Stimulated activated CD8-positive, alpha-beta memory T cell treated with anti-CD3 and anti-CD28 coated beads, Interleukin-12 subunit alpha, Interleukin-12 subunit beta, amount 100 ng/mL, for 24 hours (primary cell): Measurements from ENCODE around the gene XXYLT1.
"Not testable (repeated sequence)": the region's sequence is repeated elsewhere in the genome, so short reads cannot be mapped to it uniquely, and the experiment has no call there.

Source experiments
- DNase-seq: peaks from one replicate; pipeline ENCODE4 v3.0.0-alpha.2; 2020; ENCODE audit errors: extremely low read depth

The XXYLT1 gene

GRCh38 chr3:195113048-195113447 is 157.9 kb downstream of the XXYLT1 start:
- DNase-seq, result no peak

DNA sequence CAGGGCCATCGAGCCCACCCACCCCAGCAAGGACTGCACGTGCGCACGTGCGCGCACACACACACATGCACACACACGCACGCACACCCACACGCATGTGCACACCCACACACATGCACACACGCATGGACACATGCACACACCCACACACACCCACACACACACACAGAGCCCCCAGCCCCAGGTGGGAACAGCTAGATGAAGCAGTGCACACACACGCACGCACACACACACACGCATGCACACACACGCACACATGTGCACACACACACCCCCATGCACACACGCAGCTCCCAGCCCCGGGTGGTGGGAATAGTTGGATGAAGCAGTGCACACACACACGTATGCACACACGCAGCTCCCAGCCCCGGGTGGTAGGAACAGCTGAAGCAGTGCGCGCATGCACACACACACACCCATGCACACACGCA is 158.6 kb downstream of the XXYLT1 start:
- no peak for DNase-seq

DNA sequence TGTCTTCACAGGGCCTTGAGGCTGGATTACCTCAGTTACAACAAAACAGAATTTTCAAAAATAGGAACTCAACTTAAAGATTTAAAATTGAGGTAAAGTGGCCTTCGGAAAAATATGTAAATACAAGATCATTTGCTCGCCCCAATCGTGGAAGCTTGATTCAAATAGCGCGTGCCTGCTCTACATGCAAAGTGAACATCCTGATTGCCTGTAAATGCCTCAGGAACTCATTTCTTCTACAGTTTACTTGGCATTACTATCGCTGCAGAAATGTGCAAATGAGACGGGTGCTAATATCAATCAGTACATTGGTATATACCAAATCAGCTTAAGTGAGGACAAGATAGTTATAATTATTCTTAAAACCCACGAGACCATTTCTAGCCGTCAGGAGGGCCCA is 159.2 kb downstream of the XXYLT1 start:
- no peak for DNase-seq

- no peak for DNase-seq
These were observed 159.6 kb downstream of the XXYLT1 start for GRCh38 chr3:195111319-195111705.

- DNase-seq, result no peak
These were observed 160.2 kb downstream of the XXYLT1 start for GRCh38 chr3:195110647-195111318.

GRCh38 chr3:195109098-195109657 is 161.8 kb downstream of the XXYLT1 start:
- DNase-seq, result no peak

GRCh38 chr3:195107593-195107992 is 163.4 kb downstream of the XXYLT1 start:
- no peak for DNase-seq

- not testable (repeated sequence) for DNase-seq
These were observed 163.9 kb downstream of the XXYLT1 start for GRCh38 chr3:195107031-195107430.

GRCh38 chr3:195106418-195106906 is 164.5 kb downstream of the XXYLT1 start:
- no peak for DNase-seq

GRCh38 chr3:195105841-195106417 is 165.0 kb downstream of the XXYLT1 start:
- no peak for DNase-seq

DNA sequence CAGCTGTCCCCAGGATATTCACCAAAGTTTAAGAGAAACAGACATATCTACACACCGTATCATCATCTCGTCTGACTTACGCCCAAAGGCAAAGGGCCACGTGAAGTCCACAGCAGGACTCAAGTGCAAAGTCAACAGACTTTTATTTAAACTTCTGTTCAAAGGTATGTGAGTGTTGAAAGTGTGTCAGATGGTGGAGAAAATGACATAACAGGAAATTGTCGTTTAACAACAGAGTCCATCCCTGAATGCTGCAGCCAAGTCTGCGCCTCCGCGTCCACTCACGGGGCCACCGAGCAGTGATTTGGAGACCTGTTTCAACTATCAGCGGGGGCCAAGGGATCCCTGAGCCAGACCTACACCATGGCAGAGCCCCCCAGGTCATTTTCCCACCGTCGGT is 165.6 kb downstream of the XXYLT1 start:
- DNase-seq, result no peak

DNA sequence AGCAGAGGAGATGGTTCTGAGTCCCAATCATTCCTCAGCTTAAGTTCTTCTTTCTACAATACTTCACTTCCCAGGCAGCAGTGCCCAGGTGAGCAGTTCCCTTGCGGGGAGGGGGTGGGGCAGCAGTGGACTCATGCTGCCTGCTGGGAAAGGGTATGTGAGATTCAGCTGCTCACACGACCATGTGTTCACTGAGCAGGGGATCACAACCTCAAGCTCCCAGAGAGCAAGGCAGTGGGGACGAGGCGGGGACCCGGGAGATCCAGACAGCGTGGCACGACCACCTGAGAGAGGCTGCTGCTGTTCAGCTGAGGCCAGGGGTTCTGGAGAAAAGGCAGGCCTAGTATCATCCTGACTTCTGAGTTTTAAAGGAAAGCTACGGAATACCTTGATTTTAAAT is 166.6 kb downstream of the XXYLT1 start:
- no peak for DNase-seq

GRCh38 chr3:195103623-195104022 is 167.3 kb downstream of the XXYLT1 start:
- no peak for DNase-seq

DNA sequence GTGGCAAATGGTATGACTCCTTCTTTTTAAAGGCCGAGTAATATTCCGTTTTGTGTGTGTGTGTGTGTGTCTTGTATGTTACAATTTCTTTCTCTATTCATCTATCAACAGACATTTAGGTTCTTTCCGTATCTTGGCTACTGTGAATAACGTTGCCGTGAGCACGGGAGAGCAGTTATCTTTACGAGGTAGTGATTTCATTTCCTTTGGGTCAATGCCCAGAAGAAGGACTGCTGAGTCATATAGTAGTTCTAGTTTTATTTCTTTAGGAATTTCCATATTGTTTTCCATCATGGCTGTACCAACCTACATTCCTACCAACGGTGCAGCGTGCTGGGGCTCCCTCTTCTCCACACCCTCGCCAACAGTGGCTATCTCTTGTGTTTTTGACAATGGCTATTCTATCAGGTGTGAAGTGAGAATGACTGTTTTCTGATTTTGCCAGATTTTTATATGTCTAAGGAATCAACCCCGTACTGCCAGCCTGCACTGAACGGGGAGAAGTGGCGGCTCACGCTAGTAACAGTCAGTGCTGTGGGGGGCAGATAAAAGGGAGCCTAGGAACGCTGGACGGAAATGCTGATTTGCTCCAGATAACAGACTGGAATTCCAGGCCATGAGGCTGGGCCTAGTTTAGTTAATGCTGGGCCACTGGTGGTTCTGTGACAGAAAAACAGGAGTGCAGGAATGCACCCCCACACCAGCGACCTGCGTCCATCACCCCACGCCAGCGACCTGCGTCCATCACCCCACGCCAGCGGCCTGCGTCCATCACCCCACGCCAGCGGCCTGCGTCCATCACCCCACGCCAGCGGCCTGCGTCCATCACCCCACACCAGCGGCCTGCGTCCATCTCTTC is 168.1 kb downstream of the XXYLT1 start:
- DNase-seq, result no peak

- no peak for DNase-seq
These were observed 168.9 kb downstream of the XXYLT1 start for GRCh38 chr3:195101927-195102608.

- no peak for DNase-seq
These were observed 169.9 kb downstream of the XXYLT1 start for GRCh38 chr3:195101001-195101583.

DNA sequence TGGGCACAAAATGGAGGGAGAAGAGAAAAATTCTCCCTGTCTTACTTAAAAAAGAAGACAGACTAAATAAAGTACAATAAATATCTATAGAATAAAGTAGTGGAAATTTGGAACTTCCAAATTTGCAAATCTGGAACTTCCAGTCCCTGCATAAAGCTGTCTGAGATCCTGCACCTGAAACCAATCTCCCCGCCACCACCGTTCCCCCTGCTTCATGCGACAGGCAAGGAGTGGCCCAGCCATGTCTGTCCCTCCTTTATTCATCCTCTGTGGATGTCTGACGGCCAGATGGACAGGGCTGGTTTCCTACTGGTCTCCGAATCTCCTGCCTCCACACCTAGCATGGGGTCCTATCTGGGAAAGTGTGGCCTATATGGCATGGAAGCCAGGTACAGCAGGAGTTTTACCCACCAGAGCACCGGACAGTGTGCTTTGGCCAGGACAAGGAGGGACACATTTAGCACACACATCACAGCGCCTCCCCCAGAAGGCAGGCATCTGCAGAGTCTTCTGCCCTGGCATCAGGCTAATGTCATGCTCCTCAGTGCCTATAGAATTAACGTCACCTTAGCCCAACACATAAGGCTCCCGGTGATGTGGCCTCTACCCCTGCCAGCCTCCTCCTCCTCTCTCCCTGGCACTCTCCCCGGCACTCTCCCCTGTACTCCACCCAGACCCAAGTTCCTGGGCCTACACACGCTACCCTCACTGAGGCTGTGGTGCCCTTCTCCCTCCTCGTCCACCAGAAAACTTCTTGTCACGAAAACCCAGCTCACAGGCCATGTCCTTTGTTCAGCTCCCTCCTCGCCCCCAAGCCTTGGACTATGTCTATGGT is 170.8 kb downstream of the XXYLT1 start:
- no peak for DNase-seq

DNA sequence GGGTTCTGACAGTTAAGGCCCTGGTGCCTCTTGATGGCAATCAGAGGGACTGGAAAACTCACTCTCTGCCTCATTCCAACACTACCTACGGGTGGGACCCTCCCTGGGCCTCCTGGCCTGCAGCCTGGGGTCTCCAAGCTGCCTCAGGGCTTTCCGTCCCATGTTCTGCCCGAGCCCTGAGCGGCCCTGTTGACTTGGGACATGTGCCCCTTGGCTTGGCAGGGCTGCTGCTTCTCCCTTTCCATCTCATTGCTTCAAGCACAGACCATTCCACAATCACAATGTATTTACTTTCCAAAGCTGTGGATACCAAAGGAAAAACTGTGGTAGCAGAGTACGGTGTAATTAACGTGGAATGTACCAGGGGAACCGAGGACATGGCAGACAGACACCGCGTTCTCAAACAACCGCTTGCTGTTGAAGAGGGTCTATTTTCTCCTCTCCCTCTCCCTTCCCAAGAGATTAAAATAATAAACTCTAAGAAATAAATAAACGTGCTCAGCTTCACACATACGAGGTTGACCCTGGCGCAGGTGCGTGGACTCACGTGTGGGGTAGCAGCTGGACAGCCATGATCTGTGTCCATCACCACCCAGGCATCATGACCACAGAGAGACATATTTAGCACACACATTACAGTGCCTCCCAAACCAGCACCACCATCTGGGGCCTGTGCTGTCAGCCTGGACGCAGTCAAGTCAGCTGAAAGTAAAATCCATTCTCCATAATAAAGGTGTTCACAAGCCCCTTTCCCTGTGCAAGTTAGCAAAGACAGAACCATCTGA is 172.0 kb downstream of the XXYLT1 start:
- no peak for DNase-seq
